GM18907 (cell line): ENCODE data around the gene VWA1.

ENCODE experiments used
- ATAC-seq: cut with Tn5 transposase; IDR thresholded peaks from one replicate; pipeline ENCODE4 v1.9.1; 2021; ENCODE audit warnings: mild to moderate bottlenecking, moderate library complexity; ENCODE audit not compliant: unreplicated experiment

The VWA1 gene, protein sequence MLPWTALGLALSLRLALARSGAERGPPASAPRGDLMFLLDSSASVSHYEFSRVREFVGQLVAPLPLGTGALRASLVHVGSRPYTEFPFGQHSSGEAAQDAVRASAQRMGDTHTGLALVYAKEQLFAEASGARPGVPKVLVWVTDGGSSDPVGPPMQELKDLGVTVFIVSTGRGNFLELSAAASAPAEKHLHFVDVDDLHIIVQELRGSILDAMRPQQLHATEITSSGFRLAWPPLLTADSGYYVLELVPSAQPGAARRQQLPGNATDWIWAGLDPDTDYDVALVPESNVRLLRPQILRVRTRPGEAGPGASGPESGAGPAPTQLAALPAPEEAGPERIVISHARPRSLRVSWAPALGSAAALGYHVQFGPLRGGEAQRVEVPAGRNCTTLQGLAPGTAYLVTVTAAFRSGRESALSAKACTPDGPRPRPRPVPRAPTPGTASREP

DNA sequence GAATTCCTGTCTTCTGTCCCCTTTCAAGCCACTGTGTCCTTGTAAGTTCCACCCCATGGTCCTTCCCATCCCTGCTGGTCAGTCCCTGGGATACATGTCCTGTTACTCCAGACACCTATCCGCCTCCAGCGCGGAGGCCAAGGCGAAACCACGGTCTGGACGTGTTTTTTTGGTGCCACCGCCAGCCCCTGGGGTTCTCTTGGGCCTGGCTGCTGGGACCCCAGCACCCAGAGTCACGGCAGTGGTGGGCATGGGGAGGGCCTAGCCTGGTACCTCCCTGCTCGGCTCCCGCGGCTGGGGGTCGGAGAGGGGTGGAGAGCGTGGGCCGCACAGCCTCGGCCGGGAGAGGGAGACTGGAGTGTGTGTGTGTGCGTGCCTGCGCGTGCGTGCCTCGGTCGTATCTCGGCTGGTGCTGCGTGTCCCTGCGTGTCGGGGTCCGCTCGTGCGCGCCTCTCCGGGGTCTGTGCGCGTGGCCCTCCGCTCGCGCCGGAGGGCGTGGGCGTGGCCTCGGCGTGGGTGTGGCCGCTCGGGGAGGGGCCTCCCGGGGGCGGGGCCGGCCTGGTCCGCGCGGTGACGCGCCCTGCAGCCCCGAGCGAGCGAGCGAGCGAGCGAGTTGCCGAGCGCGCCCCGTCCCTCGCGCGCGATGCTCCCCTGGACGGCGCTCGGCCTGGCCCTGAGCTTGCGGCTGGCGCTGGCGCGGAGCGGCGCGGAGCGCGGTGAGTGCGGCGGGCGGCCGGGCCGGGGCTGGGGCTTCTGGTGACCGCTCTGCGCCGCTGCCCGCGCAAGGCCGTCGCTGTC is at the start of gene VWA1:
Gene VWA1, plus strand, starts transcription at position 585 of the 798 bp plus-strand sequence. Its CDS starts 59 bp downstream, at position 644.
- no peak for ATAC-seq

DNA sequence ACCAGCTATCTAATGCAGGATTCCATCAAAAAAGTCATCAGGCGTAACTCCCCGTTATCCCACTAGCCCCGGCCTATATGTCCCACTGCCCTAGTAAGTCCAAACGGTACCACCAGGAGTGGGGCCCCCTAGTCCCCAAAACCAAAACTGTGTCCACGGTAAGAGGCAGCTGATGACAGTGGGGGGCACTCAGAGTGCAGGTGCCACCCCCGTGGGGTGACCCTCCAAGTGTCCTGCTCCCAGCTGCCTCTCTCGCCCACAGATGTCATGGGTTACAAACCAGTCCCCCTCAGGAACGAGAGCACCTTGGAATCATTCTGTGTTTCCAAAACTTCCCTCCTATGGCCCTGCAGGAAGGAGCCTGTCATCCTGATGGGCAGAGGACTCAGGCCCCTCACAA is 49.6 kb upstream of the VWA1 start:
- ATAC-seq = no peak

DNA sequence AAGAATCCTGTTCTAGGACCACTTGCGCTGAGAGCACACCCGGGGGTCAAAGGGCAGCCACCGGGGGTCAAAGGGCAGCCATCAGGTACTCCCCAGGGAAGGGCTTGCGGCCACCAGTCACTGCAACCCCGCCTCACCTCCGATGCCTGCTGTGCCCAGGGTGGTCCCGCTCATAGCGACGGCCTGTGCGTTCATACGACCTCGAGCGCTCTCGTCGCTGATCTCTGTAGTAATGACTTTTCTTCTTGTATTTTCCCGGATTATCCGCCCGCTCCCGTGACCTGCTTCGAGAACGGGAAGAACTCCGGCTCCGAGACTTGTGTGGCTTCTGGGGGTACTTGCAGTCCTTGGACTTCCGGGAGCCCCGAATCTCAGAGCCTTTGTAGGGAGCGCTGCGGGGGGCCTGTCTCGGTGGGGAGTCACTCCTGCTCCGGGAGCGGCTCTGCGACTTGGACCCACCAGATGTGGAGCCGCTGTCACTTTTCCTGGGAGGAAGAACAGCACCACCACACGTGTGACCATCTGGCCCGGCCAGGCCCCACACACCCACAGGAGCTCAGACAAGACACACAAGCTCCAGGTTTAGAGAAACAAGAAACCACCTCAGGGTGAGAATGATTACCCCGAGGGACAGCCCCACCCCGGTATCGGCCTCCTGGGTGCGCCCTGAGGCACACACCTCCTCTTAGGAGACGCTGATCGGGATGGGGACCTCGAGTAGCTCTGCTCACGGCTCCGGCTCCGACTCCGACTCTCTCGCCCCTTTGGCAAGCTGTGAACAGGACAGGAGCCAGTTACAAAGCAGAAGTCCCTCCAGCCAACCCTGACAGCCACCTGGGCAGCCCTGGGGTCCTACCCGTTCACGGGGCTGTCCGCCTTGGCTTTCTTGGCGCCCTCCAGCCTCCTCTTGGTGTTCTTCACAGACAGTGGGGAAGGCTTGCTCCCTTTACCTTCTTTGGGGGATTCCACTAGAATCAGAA is 48.1 kb upstream of the VWA1 start:
- no peak for ATAC-seq

DNA sequence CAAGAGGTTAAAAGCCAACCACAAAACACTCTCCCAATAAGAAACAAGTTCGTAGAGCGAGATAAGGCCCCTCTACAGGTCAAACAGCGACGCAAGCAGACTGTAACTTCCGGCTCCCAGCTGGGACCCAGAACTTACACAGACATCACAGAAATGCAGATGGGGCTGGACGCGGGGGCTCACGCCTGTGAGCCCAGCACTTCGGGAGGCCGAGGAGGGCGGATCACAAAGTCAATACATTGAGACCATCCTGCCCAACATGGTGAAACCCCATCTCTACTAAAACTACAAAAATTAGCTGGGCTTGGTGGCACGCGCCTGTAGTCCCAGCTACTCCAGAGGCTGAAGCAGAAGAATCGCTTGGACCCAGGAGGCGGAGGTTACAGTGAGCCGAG is 47.4 kb upstream of the VWA1 start:
- ATAC-seq = no peak

DNA sequence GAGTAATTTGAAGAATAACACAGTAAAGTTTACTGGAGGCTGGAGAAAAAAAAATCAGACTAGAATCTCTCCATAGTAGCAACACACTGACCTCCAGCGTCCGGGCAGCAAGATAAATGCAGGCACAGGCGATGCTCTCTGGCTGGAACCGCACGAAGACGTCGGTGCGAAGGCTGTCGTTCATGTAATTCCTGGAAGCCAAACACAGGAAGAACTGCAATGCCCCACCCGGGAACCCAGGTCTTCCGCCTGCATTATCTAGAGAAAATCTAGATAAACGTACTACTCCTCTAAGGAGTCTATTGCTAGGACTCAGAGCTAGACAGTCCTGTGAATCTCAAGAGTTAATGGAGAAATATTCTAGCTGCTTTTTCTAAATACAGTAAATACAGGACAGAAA is 44.8 kb upstream of the VWA1 start:
- no peak for ATAC-seq

DNA sequence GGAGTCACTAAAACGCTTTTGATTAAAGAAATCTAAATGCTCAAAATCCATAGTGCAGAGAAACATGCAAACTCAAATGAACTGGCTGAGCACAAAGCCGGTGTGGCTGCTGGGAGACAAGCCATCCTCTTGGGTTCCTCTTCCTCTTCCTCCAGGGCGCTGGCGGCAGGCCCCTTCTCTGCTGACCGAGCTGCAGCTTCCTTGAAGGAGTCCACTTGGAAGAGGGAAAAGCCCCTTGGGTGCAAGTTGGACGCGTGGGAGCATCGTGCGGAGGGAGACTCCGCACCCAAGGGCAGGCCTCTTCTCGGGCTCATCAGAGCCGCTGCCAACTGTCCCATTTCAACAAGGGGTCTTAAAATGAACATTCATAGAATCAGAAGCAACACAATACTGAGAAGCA is 44.3 kb upstream of the VWA1 start:
- ATAC-seq = no peak

DNA sequence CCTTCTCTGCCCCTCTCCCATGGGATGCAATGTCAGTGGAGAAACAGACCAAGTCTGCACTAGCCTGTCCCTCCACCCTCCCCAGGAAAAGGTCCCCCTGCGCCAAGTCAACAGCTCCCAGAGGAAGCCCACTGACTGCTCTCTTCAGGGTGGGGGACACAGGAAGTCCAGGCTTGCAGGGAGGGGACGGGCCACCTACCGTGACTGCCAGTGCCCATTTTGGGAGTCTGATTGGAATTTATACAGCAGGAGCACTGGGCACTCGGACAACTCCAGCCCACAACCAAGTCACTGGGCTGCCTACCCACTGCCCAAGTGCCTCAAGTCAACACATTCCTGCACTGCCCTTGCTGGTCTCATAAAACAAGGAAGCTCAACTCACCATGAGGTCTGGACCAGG is 42.5 kb upstream of the VWA1 start:
- ATAC-seq = no peak

DNA sequence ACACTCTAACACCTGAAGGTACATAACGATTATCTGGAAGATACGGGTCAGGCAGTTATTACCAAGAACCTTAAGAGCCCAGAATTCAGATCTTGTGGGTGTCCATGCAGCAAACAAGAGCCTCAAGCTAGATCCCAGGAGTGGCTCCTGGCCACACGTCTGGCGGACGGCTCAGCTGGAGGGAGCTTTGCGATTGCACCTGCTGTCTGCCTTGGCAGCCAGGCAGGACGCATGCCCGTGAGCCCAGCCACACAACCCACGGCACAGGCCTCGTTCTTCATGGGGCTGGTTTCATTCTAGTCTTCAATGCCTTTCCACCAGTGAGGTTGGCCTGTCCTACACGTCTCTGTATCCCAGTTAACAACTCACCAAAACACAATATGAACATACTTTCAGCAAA is 42.1 kb upstream of the VWA1 start:
- ATAC-seq = no peak

DNA sequence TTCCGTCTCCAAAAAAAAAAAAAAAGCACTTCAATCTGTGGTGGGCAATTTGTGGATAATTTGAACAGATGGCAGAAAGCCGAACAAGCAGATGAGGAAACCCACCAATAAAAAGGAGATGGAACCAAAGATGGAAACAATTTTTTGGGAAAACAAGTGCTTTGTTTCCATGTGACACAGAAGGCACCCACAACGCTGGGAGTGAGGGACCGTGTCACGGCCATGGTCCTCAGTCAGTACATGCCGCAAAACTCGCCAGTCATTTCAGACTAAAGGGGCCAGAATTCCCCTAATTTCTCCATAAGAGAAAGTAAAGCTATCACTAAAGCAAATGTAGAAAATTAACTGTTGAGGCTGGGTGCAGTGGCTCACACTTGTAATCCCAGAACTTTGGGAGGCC is 41.4 kb upstream of the VWA1 start:
- ATAC-seq = no peak

DNA sequence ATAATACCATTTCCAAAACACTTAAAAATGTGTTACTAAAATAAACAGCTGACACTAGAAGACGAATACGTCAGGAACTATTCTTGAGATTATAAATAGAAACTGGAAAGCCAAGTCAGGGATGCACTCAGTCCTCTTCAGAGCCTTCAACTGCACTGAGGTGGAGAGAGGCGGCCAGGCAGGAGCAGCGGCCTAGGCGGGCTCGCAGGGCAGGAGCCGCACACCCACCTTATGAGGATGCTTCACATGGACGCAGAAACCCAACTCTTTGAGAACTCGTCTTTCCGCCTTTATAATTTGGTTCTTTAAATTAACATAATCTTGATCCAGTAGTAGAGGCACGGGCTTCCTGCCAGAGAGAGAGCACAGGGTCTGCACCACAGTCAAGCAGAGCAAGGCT is 40.3 kb upstream of the VWA1 start:
- no peak for ATAC-seq

DNA sequence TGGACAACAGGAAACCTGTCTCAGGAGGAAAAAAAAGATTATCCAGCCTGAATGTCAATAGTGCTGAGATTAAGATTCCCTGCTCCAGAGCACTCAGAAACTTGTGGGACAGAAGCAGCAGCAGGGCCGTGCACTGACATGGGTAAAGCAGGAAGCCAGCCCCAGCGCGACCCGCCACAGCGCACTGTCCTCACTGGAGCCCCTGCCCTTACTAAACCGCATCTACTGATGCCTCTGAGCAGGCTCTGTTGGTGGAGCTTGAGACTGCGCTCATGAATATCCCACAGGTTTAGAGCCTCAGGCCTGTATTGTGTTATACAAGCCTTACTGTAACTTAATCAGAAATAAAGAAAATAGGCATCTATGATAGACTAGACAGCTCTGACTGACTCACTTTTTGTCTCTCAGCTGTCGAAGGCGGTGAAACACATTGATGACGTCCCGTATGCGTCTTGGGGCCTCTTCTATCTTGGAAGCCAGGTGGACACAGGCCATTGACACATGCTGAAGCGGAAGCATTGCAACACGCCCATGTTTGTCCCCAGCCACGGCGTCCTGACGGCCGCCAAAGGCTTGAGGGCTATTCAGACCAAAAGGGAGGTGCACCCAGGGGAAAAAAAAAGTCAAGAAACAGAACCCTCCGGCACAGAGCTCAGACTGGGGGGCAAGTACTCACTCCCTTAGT is 37.5 kb upstream of the VWA1 start:
- ATAC-seq = no peak

DNA sequence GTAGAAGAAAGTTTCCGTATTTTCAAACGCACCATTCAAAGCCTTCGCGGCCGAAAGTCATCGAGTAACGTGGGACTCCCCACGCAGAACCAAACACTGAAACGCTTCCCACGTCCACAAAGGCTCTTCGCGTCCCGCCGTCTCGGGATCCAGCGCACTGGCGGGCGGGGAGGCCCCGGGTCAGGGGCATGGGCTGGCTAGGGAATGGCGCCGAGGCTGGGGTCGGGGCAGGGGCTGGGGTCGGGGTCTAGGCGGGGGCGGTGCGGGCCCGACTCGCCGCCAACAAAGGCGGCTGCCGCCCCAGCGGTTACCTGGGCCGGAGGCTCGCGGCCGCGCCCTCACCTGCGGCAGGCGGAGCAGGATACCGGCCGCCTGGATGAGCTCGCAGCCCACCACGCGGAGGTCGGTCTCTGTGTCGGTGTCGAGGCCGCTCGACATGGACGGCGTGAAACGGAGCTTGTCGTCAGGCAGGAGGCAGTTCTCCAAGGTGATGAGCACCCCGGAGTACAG is 36.8 kb upstream of the VWA1 start:
- peak; percentile 3 for ATAC-seq

DNA sequence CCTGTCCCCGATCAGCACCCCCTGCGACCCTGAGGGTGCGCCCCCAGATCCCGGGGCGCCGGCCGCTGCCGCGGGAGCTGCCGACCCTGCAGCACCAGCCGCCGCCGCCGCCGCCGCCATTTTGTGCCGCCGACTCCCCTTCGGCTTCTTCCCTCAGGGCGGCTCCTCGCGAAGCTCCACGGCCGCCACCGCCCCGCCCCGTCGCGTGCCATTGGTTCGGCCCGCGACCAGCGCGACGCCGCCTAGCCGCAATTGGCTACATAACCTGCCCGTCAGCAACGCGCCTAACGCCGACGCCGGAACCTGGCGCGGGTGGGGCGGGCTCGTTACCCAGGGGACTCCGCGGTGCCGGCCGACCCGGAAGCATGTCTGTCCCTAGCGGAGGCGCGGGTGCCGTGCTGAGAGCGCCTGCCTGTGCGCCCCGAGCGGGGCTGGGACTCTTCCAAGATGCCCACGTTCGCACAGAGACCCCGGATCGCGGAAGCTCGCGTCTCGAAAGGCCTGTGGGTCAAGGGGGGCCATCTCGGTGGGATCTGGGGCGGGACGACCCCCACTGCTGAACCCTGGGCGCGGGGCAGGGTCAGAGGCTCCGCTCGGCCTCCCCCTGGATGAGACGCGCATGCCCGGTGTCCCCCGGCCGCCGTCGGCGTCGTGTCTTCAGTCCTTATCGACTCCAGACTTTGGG is 36.2 kb upstream of the VWA1 start, which contains the start of gene CCNL2:
Gene CCNL2, minus strand, starts transcription at position 149 of the 685 bp plus-strand sequence. Its CDS starts 29 bp downstream, at position 120.
- peak; percentile 92 for ATAC-seq

DNA sequence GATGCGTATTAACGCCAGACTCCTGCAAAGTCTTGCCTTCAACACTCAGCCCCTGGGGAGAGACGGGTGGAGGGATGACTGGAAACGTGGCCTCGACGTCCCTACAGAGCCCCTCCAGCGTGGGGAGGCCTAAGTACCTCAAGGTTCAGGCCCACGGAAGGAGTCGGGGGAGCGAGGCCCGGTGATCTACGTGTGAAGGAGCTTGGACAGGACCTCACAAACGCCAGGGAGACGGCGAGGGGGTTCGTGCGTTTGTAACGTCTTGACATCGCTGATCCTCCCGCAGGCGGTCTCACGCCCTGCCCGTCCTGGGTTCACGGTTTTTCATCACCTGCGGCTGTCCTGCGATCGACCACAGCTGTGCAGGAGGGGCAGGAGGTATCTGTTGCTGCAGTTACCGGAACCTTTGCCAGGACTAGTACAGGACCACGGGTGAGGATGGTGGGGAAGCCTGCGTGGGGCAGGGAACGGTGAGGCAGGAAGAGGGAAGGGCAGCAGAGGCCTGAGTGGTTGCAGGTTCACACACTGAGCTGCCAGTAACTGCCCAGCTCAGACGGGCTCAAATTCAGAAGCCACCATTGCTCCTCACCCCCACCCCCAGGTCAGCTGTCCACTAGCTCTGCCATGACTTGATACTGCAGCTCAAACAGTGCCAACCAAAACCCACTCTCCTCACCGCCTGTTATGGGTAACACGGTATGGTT is 35.5 kb upstream of the VWA1 start:
- ATAC-seq = peak; percentile 14

DNA sequence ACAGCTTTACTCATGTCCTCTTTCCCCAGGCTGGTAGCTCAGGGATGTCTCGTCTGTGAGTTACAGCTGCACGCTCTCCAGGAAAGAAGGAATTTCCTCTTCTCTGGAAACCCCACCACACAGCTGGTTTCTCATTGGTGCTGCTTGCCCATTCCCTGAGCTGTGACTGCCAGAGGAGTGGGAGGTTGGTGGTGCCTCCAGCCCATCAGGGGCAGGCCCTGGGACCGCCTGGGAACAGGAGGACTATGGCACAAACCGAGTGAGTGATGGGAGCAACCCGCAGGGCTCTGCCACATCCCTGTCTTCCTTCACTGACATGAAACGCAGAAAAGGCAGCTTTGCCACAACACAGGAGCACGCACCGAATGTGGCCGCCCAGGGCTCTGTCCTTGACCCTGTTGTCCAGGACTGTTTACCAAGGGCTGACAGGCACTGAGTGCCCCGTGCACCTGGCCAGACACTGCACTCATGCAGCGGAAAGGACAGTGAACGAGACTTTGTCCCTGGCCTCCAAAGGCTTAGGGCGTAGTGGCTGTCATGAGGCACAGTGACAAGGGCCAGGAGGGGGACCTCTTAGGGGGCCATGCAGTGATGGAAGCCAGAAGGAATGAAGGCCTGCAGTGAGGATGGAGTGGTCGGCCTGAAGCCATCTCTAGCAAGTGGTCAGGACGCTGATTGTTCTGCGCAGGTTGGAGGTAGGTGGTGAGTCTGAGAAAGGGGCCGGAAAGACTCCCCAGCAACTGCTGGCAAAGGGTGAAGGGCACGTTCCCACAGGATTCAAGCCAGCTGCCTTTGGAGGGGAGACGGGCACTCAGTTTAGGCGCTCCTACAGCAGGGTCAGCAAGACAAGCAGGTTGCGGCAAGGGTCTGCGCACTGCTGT is 34.7 kb upstream of the VWA1 start:
- ATAC-seq = no peak

DNA sequence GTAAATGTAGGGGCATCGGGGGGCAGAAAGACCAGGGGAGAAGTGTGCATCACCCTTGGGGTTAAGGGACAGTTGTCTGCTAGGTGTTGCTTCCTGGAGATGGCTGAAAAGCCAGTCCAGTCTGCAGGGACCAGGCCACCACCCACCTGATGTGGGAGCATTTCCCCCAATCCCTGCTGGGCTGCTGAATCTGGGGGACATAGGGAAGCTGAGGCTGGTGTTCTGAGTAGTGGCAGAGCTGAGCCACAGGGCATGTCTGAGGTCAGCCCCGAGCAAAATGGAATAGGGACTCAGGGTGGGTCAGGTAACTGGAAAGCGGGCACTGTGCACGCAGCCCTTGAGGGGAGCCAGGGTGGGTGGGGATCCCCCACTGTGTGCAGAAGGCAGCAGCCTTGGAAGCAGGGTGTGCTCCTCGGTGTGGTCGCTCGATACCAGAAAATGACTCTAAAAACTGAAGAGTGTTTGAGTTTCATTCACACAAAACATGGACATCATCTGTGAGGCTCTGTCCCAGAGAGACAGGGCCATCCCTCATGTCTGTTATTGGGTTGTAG is 34.0 kb upstream of the VWA1 start:
- ATAC-seq = no peak

DNA sequence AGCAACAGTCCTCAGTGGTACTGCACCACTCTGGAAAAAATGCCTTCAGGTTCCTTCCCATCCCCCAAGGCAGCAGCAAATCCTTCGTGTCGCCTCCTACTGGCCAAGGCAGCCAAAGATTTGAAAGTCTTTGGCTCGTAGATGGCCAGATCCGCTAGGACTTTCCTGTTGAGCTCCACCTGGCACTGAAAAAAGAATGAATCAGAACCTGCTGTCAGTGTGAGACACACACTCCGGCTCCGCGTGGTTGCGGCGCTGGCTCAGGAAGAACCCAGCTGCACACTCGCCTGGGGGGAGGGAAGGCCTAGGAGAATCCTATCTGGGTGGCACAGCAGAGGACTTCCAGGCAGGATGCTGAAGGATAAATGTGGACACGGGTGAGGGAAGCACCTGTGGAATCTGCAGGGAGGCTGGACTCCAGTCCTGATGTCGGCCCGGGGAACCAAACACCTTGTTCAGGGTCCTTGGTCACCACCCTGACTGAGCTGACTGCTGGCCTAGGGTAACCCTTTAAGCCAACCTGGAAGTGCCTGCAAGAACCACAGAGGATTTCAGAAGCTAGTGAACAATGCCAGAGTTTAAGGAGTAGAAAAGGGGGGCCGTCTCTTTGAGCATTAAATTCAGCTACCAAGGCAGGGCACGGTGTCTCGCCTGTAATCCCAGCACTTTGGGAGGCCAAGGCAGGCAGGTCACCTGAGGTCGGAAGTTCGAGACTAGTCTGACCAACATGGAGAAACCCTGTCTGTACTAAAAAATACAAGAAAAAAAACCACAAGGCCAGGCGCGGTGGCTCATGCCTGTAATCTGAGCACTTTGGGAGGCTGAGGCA is 33.2 kb upstream of the VWA1 start:
- no peak for ATAC-seq
